Ishikawa (cell line): ENCODE data around the gene ST6GALNAC4.

Source experiments
- CEBPB ChIP-seq: IDR thresholded peaks from 2 replicates; pipeline ENCODE4 v1.6.1; 2012
- CREB1 ChIP-seq: IDR thresholded peaks from 2 replicates; pipeline ENCODE4 v1.6.1; 2012; ENCODE audit warnings: low read depth
- EGR1 ChIP-seq: IDR thresholded peaks from 2 replicates; pipeline ENCODE4 v1.6.1; 2012
- EP300 ChIP-seq: IDR thresholded peaks from 2 replicates; pipeline ENCODE4 v1.6.1; 2012; ENCODE audit warnings: borderline replicate concordance
- FOXM1 ChIP-seq: IDR thresholded peaks from 2 replicates; pipeline ENCODE4 v1.6.1; 2012; ENCODE audit warnings: low read depth, borderline replicate concordance
- NFIC ChIP-seq: IDR thresholded peaks from 2 replicates; pipeline ENCODE4 v1.6.1; 2012
- RAD21 ChIP-seq: IDR thresholded peaks from 2 replicates; pipeline ENCODE4 v1.6.1; 2012; ENCODE audit warnings: low read depth
- TAF1 ChIP-seq: IDR thresholded peaks from 2 replicates; pipeline ENCODE4 v1.6.1; 2012; ENCODE audit warnings: low read depth, mild to moderate bottlenecking
- TCF12 ChIP-seq: IDR thresholded peaks from 2 replicates; pipeline ENCODE4 v1.6.1; 2012; ENCODE audit warnings: low read depth
- TEAD4 ChIP-seq: IDR thresholded peaks from 2 replicates; pipeline ENCODE4 v1.6.1; 2012
- YY1 ChIP-seq: IDR thresholded peaks from 2 replicates; pipeline ENCODE4 v1.6.1; 2012; ENCODE audit warnings: low read depth
- ZBTB7A ChIP-seq: IDR thresholded peaks from 2 replicates; pipeline ENCODE4 v1.6.1; 2012; ENCODE audit warnings: low read depth
- TF ChIP-seq, protein P1 (sequence below): IDR thresholded peaks from 2 replicates; pipeline ENCODE4 v1.6.1; 2012; ENCODE audit warnings: low read depth, mild to moderate bottlenecking
- TF ChIP-seq, protein P2 (sequence below): IDR thresholded peaks from 2 replicates; pipeline ENCODE4 v1.6.1; 2012
- TF ChIP-seq, protein P3 (sequence below): IDR thresholded peaks from 2 replicates; pipeline ENCODE4 v1.6.1; 2012

Gene ST6GALNAC4

DNA sequence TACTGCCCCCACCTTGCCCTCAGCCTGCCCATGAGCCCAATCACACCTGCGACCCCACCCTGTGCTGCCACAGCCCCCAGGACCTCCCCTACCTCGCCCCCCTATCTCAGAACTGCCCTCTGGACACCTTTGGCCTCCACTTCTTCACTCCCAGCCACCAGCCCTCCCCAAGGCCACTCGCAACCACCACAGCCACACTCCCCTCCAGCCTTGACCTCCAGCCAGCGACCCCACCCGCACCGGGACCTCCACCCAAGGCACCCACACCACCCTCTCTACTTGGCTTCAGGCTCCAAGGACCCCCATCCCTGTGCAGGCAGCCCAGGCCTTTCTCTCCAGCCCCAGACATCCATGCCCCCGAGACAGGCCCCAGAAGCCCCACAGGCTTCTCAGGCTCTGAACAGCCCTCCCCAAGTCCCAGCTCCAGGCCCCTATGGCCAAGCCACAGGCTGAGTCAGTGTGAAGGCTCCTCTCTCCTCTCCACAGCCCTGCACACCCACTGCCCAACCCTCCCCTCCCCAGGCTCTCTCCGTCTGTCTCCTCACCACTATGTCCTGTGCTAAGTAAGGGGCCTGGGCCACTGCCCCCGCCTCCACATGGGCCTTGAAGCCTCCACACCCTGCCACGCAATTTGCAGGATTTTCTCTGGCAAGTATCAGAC lies 41.4 kb downstream of the ST6GALNAC4 start:
- TF ChIP-seq, protein P1, sequence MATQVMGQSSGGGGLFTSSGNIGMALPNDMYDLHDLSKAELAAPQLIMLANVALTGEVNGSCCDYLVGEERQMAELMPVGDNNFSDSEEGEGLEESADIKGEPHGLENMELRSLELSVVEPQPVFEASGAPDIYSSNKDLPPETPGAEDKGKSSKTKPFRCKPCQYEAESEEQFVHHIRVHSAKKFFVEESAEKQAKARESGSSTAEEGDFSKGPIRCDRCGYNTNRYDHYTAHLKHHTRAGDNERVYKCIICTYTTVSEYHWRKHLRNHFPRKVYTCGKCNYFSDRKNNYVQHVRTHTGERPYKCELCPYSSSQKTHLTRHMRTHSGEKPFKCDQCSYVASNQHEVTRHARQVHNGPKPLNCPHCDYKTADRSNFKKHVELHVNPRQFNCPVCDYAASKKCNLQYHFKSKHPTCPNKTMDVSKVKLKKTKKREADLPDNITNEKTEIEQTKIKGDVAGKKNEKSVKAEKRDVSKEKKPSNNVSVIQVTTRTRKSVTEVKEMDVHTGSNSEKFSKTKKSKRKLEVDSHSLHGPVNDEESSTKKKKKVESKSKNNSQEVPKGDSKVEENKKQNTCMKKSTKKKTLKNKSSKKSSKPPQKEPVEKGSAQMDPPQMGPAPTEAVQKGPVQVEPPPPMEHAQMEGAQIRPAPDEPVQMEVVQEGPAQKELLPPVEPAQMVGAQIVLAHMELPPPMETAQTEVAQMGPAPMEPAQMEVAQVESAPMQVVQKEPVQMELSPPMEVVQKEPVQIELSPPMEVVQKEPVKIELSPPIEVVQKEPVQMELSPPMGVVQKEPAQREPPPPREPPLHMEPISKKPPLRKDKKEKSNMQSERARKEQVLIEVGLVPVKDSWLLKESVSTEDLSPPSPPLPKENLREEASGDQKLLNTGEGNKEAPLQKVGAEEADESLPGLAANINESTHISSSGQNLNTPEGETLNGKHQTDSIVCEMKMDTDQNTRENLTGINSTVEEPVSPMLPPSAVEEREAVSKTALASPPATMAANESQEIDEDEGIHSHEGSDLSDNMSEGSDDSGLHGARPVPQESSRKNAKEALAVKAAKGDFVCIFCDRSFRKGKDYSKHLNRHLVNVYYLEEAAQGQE, result no peak
- TF ChIP-seq TCF12, result no peak
- TF ChIP-seq CEBPB, result no peak
- no peak for TF ChIP-seq CREB1
- TF ChIP-seq TEAD4, result no peak
- no peak for TF ChIP-seq YY1
- no peak for TF ChIP-seq NFIC
- no peak for TF ChIP-seq RAD21
- no peak for TF ChIP-seq ZBTB7A
- TF ChIP-seq, protein P2, sequence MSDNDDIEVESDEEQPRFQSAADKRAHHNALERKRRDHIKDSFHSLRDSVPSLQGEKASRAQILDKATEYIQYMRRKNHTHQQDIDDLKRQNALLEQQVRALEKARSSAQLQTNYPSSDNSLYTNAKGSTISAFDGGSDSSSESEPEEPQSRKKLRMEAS, result no peak
- no peak for TF ChIP-seq FOXM1
- no peak for TF ChIP-seq EGR1
- no peak for TF ChIP-seq EP300
- no peak for TF ChIP-seq TAF1

DNA sequence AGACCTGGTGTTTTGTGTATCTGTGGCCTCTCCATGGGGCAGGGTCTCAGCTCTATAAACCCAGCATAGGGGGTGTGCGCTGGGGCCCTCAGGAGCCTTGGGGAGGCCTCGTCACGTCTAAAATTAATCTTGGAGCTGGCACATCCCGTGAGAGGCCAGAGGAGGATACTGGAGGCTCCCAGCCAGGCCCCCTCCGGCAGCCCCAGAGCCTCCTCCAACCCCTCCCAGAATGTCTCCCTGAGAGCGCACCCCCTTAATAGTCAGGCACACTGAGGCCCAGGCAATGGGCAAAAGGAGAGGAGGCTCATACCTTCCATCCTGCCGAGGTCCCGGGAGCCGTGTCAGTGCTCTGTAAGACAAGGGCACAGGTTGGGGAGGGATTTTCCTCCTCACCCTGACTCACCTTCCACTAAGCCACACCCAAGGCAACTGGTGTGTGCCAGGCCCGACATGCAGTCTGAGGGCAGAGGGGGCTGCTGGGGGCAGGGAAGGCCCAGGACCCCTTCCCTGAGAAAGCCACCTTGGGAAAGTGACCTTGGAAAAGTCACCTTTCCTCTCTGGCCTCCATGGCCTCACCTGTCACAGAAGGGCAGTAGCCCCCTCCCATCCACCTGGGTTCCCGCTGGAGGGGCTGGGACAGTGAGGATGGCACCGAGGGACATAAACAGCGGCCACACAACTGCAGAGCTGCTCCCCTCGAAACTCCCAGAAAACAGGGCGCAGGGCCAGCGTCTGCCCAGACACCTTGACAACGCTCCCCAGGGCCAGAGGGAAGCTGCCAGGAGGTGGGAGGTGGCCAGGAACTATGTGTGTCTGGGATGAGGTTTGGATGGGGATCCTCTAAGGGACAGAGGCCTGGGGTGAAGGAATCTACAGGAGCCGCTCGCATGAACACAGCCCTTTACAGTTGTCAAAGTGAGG lies 42.3 kb downstream of the ST6GALNAC4 start:
- TF ChIP-seq RAD21 (no peak), YY1 (no peak), TEAD4 (no peak), NFIC (no peak), EP300 (no peak), ZBTB7A (no peak), TCF12 (no peak)
- TF ChIP-seq, protein P2, result no peak
- TF ChIP-seq, protein P1, result no peak
- TF ChIP-seq, protein P3, sequence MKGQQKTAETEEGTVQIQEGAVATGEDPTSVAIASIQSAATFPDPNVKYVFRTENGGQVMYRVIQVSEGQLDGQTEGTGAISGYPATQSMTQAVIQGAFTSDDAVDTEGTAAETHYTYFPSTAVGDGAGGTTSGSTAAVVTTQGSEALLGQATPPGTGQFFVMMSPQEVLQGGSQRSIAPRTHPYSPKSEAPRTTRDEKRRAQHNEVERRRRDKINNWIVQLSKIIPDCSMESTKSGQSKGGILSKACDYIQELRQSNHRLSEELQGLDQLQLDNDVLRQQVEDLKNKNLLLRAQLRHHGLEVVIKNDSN, result no peak

DNA sequence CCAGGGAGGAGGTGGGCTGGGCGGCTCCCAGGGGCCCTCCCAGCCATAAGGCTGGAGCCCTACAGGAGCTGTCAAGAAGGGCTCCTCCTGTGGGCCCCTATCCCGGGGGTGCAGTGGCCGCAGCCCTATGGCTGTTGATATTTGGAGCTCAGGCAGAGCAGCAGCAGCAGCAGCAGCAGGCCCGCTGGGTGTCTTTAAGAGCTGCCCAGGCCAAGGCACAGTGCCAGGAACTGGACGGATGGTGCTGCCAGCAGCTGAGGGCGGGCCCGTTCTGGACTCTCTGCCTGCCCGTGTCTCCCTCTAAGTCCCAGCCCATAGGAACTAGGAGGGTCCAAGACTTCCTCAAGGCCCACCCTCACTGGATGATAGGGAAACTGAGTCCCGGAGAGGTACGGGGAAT lies 43.0 kb downstream of the ST6GALNAC4 start:
- TF ChIP-seq CEBPB (no peak), RAD21 (no peak), ZBTB7A (no peak)

DNA sequence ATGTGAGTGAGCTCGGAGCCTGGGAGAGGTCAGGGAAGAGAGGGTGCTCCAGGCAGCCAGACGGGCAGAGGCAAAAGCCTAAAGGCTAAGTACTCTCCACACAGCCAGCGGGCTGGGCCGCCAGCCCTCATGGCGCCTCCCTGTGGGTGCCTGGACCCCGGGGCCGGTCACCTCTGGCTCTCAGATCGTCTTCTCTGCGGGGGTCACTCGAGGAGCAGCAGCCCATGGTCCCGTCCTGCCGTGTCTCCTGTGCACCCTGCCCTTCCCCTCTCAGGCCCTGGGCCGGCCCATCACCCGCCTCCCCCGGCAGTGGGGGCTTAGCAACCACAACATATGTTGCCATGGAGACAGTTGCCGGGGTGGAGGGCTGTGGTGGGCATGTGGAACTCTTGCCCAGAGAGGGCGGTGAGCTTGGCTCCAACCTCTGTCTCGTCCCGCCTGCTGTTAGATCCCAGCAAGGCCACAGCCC lies 43.6 kb downstream of the ST6GALNAC4 start:
- TF ChIP-seq TEAD4 (no peak), FOXM1 (no peak), YY1 (no peak), NFIC (no peak), CEBPB (no peak), EP300 (no peak), TCF12 (no peak), TAF1 (no peak), ZBTB7A (no peak), EGR1 (no peak), CREB1 (no peak), RAD21 (no peak)
- TF ChIP-seq, protein P2, result no peak
- TF ChIP-seq, protein P3, result no peak

DNA sequence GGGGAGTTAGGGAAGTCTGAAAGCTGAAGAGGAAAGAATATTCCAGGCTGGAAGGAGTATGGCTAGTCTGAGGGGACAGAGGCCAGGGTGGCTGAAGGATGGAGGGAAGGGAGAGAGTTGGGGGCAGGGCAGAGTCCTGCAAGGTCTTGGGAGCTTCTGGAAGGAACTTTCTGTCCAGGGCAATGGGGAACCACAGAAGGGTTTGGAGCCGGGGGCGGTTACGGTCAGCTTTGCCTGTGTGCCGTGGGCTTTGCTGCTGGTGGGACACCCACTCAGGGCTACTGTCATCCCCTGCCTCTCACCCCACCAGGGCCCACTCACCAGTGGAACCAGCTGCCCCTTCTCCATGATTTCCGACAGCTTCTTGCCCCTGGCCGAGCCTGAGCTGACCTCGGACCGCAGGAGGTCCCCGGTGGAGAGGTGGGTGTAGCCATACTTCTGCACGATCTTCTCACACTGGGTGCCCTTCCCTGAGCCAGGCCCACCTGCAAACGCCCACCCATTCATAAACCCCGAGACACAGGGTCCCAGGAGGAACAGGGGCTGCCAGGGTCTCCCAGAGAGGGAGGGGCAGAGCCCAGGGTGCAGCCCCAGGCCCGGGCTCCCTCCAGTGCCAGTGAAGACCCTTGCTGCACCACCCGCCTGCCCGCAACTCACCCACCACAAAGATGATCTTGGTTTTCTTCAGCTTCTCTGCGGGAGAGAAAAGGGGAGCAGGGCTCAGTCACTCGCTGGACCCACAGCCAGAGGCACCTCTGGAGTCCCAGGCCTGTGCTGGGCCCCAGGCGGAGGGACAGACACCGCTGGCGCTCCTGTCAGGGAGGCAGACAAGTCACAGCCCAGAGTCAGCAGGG lies 44.2 kb downstream of the ST6GALNAC4 start:
- no peak for TF ChIP-seq EP300
- TF ChIP-seq, protein P2, result no peak
- TF ChIP-seq FOXM1, result no peak
- no peak for TF ChIP-seq CREB1
- no peak for TF ChIP-seq NFIC
- no peak for TF ChIP-seq RAD21
